Trophoblast cell (in vitro differentiated cells and primary cell): ENCODE data around the gene SGCA.

Experiments used
- DNase-seq, 2 donors: peaks; one replicate each; pipeline ENCODE4 v3.0.0-alpha.2; 2016
- H2AFZ ChIP-seq: 2 replicates; pipeline ENCODE4 v1.6.1; 2013; ENCODE audit warnings: low read length, moderate library complexity, mild to moderate bottlenecking; ENCODE audit not compliant: insufficient read depth, poor library complexity
- H2AK5ac ChIP-seq: 2 replicates; pipeline ENCODE4 v1.6.1; 2013; ENCODE audit warnings: mild to moderate bottlenecking, low read length
- H2BK120ac ChIP-seq: 2 replicates; pipeline ENCODE4 v1.6.1; 2013; ENCODE audit warnings: low read length, mild to moderate bottlenecking, moderate library complexity; ENCODE audit not compliant: insufficient read depth, poor library complexity
- H2BK12ac ChIP-seq: 2 replicates; pipeline ENCODE4 v1.6.1; 2013; ENCODE audit warnings: mild to moderate bottlenecking, low read length, moderate library complexity
- H2BK5ac ChIP-seq: 2 replicates; pipeline ENCODE4 v1.6.1; 2013; ENCODE audit warnings: low read length, low read depth, moderate library complexity, mild to moderate bottlenecking; ENCODE audit not compliant: poor library complexity
- H3K14ac ChIP-seq: 2 replicates; pipeline ENCODE4 v1.6.1; 2013; ENCODE audit warnings: mild to moderate bottlenecking, low read length
- H3K18ac ChIP-seq: 2 replicates; pipeline ENCODE4 v1.6.1; 2013; ENCODE audit warnings: mild to moderate bottlenecking, low read length
- H3K23ac ChIP-seq: 2 replicates; pipeline ENCODE4 v1.6.1; 2013; ENCODE audit warnings: low read length
- H3K27ac ChIP-seq: 2 replicates; pipeline ENCODE4 v1.5.1; 2013; ENCODE audit warnings: low read depth, mild to moderate bottlenecking, inconsistent platforms, low read length, moderate library complexity
- H3K27me3 ChIP-seq: 2 replicates; pipeline ENCODE4 v1.6.1; 2013; ENCODE audit warnings: inconsistent platforms, mild to moderate bottlenecking, low read length, moderate library complexity; ENCODE audit not compliant: insufficient read depth
- H3K36me3 ChIP-seq, 2 experiments: 1 replicate in 1 of 2; 2 replicates in 1 of 2; pipeline ENCODE4 v1.6.1; 2013; ENCODE audit warnings: low read length in 2 of 2, mild to moderate bottlenecking in 2 of 2, moderate library complexity in 1 of 2; ENCODE audit not compliant: insufficient read depth in 2 of 2, control insufficient read depth in 1 of 2
- H3K4ac ChIP-seq: 2 replicates; pipeline ENCODE4 v1.6.1; 2013; ENCODE audit warnings: low read depth, mild to moderate bottlenecking, low read length, moderate library complexity
- H3K4me1 ChIP-seq, 2 experiments: 1 replicate in 1 of 2; 2 replicates in 1 of 2; pipeline ENCODE4 v1.6.1; 2013; ENCODE audit warnings: low read length in 2 of 2, mild to moderate bottlenecking in 2 of 2, moderate library complexity in 1 of 2; ENCODE audit not compliant: insufficient read depth in 2 of 2, control insufficient read depth in 1 of 2
- H3K4me2 ChIP-seq: 2 replicates; pipeline ENCODE4 v1.6.1; 2013; ENCODE audit warnings: inconsistent platforms, mild to moderate bottlenecking, low read length, moderate library complexity
- H3K4me3 ChIP-seq: 2 replicates; pipeline ENCODE4 v1.5.1; 2013; ENCODE audit warnings: mild to moderate bottlenecking, low read depth, low read length, inconsistent platforms
- H3K79me1 ChIP-seq: one replicate; pipeline ENCODE4 v1.6.1; 2013; ENCODE audit warnings: low read length
- H3K79me2 ChIP-seq: 2 replicates; pipeline ENCODE4 v1.6.1; 2013; ENCODE audit warnings: low read length, mild to moderate bottlenecking; ENCODE audit not compliant: control insufficient read depth, insufficient read depth, poor library complexity
- H3K9ac ChIP-seq: 2 replicates; pipeline ENCODE4 v1.6.1; 2013; ENCODE audit warnings: mild to moderate bottlenecking, low read length
- H3K9me3 ChIP-seq: 2 replicates; pipeline ENCODE4 v1.6.1; 2013; ENCODE audit warnings: low read depth, mild to moderate bottlenecking, control low read depth, inconsistent platforms, low read length; ENCODE audit not compliant: insufficient read depth
- H4K12ac ChIP-seq: 2 replicates; pipeline ENCODE4 v1.6.1; 2013; ENCODE audit warnings: low read depth, mild to moderate bottlenecking, low read length, moderate library complexity
- H4K8ac ChIP-seq: 2 replicates; pipeline ENCODE4 v1.6.1; 2013; ENCODE audit warnings: low read depth, mild to moderate bottlenecking, low read length, moderate library complexity
- H4K91ac ChIP-seq: one replicate; pipeline ENCODE4 v1.6.1; 2013; ENCODE audit warnings: low read depth, mild to moderate bottlenecking, low read length, moderate library complexity
- WGBS: extraction: QIAGEN DNeasy Blood & Tissue Kit; methylation state at CpG from one replicate; pipeline ENCODE4 v1.1.7; 2013; ENCODE audit warnings: missing lambda C conversion rate; ENCODE audit not compliant: insufficient read length, insufficient coverage; ENCODE audit errors: extremely low coverage; 5-methylcytosine and 5-hydroxymethylcytosine counted together

SGCA gene

GRCh38 chr17:50184611-50185398, 19.0 kb downstream of the SGCA start:
- no peaks in the 10 kb centered on the region for H3K27me3 ChIP-seq
- no peak overlapping the region for H2BK5ac ChIP-seq
- peak; percentile 20 to 48 for DNase-seq
- no peak overlapping the region for H2BK120ac ChIP-seq
- peaks cover 4 to 9% of the 10 kb centered on the region in 2 experiments for H3K4me1 ChIP-seq
- no peak overlapping the region for H3K4me3 ChIP-seq
- no peak overlapping the region for H4K12ac ChIP-seq
- H3K4me2 ChIP-seq: no peak overlapping the region
- no peak overlapping the region for H2BK12ac ChIP-seq
- H2AK5ac ChIP-seq: no peak overlapping the region
- H3K23ac ChIP-seq: no peak overlapping the region
- H3K9me3 ChIP-seq: peaks cover 4% of the 10 kb centered on the region
- H3K18ac ChIP-seq: no peak overlapping the region
- H3K4ac ChIP-seq: no peak overlapping the region
- H3K14ac ChIP-seq: no peak overlapping the region
- H3K79me1 ChIP-seq: peaks cover 2% of the 10 kb centered on the region
- peak overlapping the region; percentile 10 for H3K27ac ChIP-seq
- no peak overlapping the region for H4K8ac ChIP-seq
- H4K91ac ChIP-seq: no peak overlapping the region
- H3K36me3 ChIP-seq: peaks cover 51 to 57% of the 10 kb centered on the region in 2 experiments
- no CpG with 5 or more reads among the region's 19 CpGs for WGBS
- H2AFZ ChIP-seq: no peak overlapping the region
- no peak overlapping the region for H3K9ac ChIP-seq
- H3K79me2 ChIP-seq: no peaks in the 10 kb centered on the region

- Histone ChIP-seq H2BK5ac (no peak overlapping the region), H3K9ac (no peak overlapping the region), H3K14ac (no peak overlapping the region), H3K36me3 (peaks cover 62 to 68% of the 10 kb centered on the region in 2 experiments), H3K23ac (no peak overlapping the region), H3K27me3 (no peaks in the 10 kb centered on the region), H3K4ac (no peak overlapping the region), H2BK120ac (no peak overlapping the region), H4K8ac (no peak overlapping the region), H4K12ac (no peak overlapping the region), H3K4me3 (no peak overlapping the region), H2AFZ (no peak overlapping the region), H3K18ac (no peak overlapping the region), H3K27ac (no peak overlapping the region), H4K91ac (no peak overlapping the region), H3K4me2 (no peak overlapping the region), H2BK12ac (no peak overlapping the region), H3K79me1 (no peaks in the 10 kb centered on the region), H3K4me1 (peaks cover 4 to 9% of the 10 kb centered on the region in 2 experiments), H3K9me3 (peaks cover 7% of the 10 kb centered on the region), H2AK5ac (no peak overlapping the region), H3K79me2 (no peaks in the 10 kb centered on the region)
- DNase-seq: no peak
- WGBS: no CpG with 5 or more reads among the region's 31 CpGs
Measured at GRCh38 chr17:50185631-50186471, 20.0 kb downstream of the SGCA start.

DNA sequence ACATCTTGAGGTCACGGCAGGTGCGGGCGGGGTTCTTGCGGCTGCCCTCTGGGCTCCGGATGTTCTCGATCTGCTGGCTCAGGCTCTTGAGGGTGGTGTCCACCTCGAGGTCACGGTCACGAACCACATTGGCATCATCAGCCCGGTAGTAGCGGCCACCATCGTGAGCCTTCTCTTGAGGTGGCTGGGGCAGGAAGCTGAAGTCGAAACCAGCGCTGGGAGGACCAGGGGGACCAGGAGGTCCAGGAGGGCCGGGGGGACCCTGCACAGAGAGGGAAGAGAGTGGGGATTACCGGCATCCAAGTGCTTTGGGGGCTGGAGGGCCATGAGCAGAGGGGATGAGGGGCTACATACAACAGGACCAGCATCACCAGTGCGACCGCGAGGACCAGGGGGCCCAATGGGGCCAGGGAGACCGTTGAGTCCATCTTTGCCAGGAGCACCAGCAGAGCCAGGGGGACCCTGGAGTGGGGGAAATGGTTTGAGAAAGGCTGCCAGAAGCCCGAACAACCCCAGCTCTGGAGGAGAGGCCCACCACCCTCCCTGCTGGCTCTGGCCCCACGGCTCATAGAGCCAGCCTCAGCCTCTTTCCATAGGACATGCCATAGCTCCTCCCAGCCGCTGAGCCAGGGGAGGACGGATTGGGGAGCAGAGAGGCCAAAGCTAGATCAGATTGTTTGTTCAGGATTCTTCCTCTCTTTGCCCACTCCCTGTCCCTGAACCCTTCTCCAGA, 21.0 kb downstream of the SGCA start:
- Histone ChIP-seq H2AFZ (no peak overlapping the region), H3K4me2 (no peak overlapping the region), H2AK5ac (no peak overlapping the region), H3K4me1 (peaks cover 4 to 7% of the 10 kb centered on the region in 2 experiments), H3K9me3 (peaks cover 4% of the 10 kb centered on the region), H2BK120ac (no peak overlapping the region), H3K36me3 (peaks cover 72 to 77% of the 10 kb centered on the region in 2 experiments), H4K91ac (no peak overlapping the region), H3K9ac (no peak overlapping the region), H4K12ac (no peak overlapping the region), H2BK5ac (no peak overlapping the region), H3K4me3 (no peak overlapping the region), H4K8ac (no peak overlapping the region), H3K79me2 (no peaks in the 10 kb centered on the region), H3K27me3 (no peaks in the 10 kb centered on the region), H3K18ac (no peak overlapping the region), H3K4ac (no peak overlapping the region), H2BK12ac (no peak overlapping the region), H3K23ac (no peak overlapping the region), H3K79me1 (no peaks in the 10 kb centered on the region), H3K27ac (no peak overlapping the region), H3K14ac (no peak overlapping the region)
- WGBS: no CpG with 5 or more reads among the region's 24 CpGs
- no peak for DNase-seq

GRCh38 chr17:50187394-50187725, 21.6 kb downstream of the SGCA start:
- no peak overlapping the region for H3K4ac ChIP-seq
- peaks cover 4% of the 10 kb centered on the region for H3K9me3 ChIP-seq
- no peaks in the 10 kb centered on the region for H3K79me2 ChIP-seq
- no peak overlapping the region for H2BK120ac ChIP-seq
- H4K8ac ChIP-seq: no peak overlapping the region
- no peak overlapping the region for H3K4me3 ChIP-seq
- no peak overlapping the region for H2AFZ ChIP-seq
- no peak overlapping the region for H3K27ac ChIP-seq
- H3K23ac ChIP-seq: no peak overlapping the region
- peaks cover 77 to 83% of the 10 kb centered on the region in 2 experiments for H3K36me3 ChIP-seq
- H3K4me1 ChIP-seq: peaks cover 4 to 7% of the 10 kb centered on the region in 2 experiments
- no peak overlapping the region for H2BK5ac ChIP-seq
- H3K18ac ChIP-seq: no peak overlapping the region
- H4K12ac ChIP-seq: no peak overlapping the region
- no CpG with 5 or more reads among the region's 4 CpGs for WGBS
- H3K9ac ChIP-seq: no peak overlapping the region
- no peak for DNase-seq
- no peak overlapping the region for H4K91ac ChIP-seq
- no peaks in the 10 kb centered on the region for H3K27me3 ChIP-seq
- H2AK5ac ChIP-seq: no peak overlapping the region
- H2BK12ac ChIP-seq: no peak overlapping the region
- H3K14ac ChIP-seq: no peak overlapping the region
- H3K79me1 ChIP-seq: no peaks in the 10 kb centered on the region
- H3K4me2 ChIP-seq: no peak overlapping the region
